ENCODE data around the gene ARFGAP2. TPM values are rescaled to one million over a fixed set of nuclear protein-coding genes. Genes with fewer than 3 reads are reported as not detected.

Gene ARFGAP2
- total and polyA plus RNA-seq, 2 of the 8 experiments (the other 6 are each of a cell fraction or from before 2014, with no cell fraction given) = 50.2 to 64.0 TPM

- TF ChIP-seq CHD7 (IDR thresholded peaks at IDR 0.05; ENCODE audit: insufficient replicate concordance, low read length) = no peak
- TF ChIP-seq ASH2L (IDR thresholded peaks at IDR 0.05; ENCODE audit: low read length) = peak; percentile 84
- peak; percentile 64 for TF ChIP-seq PHF8 (conservative IDR thresholded peaks at IDR 0.05; ENCODE audit: low read depth, low read length)
- peak; percentile 76 for TF ChIP-seq TAF1 (IDR thresholded peaks at IDR 0.05; ENCODE audit: low read depth, low read length)
- TF ChIP-seq RXRA (IDR thresholded peaks at IDR 0.05; ENCODE audit: insufficient read depth, low read depth, low read length) = no peak
- no peak for TF ChIP-seq MAFK (IDR thresholded peaks at IDR 0.05; ENCODE audit: low read depth, low read length)
- peak; percentile 81 for TF ChIP-seq POLR2AphosphoS5 (IDR thresholded peaks at IDR 0.05; ENCODE audit: low read depth, low read length)
- no peak for TF ChIP-seq SAP30 (IDR thresholded peaks at IDR 0.05; ENCODE audit: insufficient read depth, insufficient replicate concordance, low read length)
- no peak for TF ChIP-seq ZNF274 (IDR thresholded peaks at IDR 0.05; ENCODE audit: borderline replicate concordance, extremely low read depth, low read length)
- peak in 1 of 2 experiments; percentile 85; a peak in 2 of 3 replicates for TF ChIP-seq POLR2A (IDR thresholded peaks at IDR 0.05; ENCODE audit: control extremely low read depth in 1 of 2, low read depth in 2 of 2, low read length in 2 of 2)
These were observed 8.8 kb upstream of the ARFGAP2 start (continued) for GRCh38 chr11:47185305-47186075.
